B cell (primary cell): Measurements from ENCODE around the gene GINS2. TPM values are rescaled to one million over a fixed set of nuclear protein-coding genes. Genes with fewer than 3 reads are reported as not detected.

Source experiments
- ATAC-seq: fragments of 200-7000 bp; cut with Tn5 transposase; one replicate; pipeline ENCODE4 v1.10.0; 2021; ENCODE audit warnings: low read depth, mild to moderate bottlenecking, moderate number of reproducible peaks, moderate library complexity
- CTCF ChIA-PET: fragments of 350-600 bp; sonication (Branson Sonifier 250); formaldehyde crosslinking; loops from one replicate; lab custom pipeline; 2021; ENCODE audit warnings: antibody characterized with exemption, inconsistent platforms; lab: Charles Lee
- POLR2A ChIA-PET: fragments of 350-600 bp; sonication (Branson Sonifier 250); formaldehyde crosslinking; loops from one replicate; lab custom pipeline; 2021; ENCODE audit warnings: antibody characterized with exemption; lab: Charles Lee
- DNase-seq: peaks from one replicate; pipeline ENCODE4 v3.0.0; 2013
- H2AFZ ChIP-seq: 2 replicates; pipeline ENCODE4 v1.6.1; 2012; ENCODE audit warnings: mild to moderate bottlenecking, low read depth, low read length; ENCODE audit not compliant: insufficient read depth, poor library complexity, severe bottlenecking
- H3K27ac ChIP-seq, 2 donors: 1 replicate in 1 of 2; 2 replicates in 1 of 2; pipeline ENCODE4 v1.5.1; 2012 to 2013; ENCODE audit warnings: low read length in 2 of 2, mild to moderate bottlenecking in 2 of 2, moderate library complexity in 1 of 2
- H3K27me3 ChIP-seq, 4 experiments: fragments of 200-600 bp in 1 of 4; sonication (generic) in 1 of 4; replicated peaks in 1 of 4; 1 replicate in 2 of 4; 2 replicates in 2 of 4; pipeline versions ENCODE4 v1.6.1 to v1.7.0; 2013 to 2016; ENCODE audit warnings: low read length in 3 of 4, mild to moderate bottlenecking in 2 of 4, mixed read lengths in 1 of 4, moderate library complexity in 1 of 4; ENCODE audit not compliant: insufficient read depth in 4 of 4, control insufficient read depth in 3 of 4; ENCODE audit errors: control extremely low read depth in 1 of 4
- H3K36me3 ChIP-seq, 2 experiments: replicated peaks in 1 of 2; 1 replicate in 1 of 2; 2 replicates in 1 of 2; pipeline versions ENCODE4 v1.6.1 to v1.7.1; 2013; ENCODE audit warnings: low read length in 1 of 2; ENCODE audit not compliant: insufficient read depth in 2 of 2, control insufficient read depth in 1 of 2; ENCODE audit errors: control extremely low read depth in 1 of 2, extremely low read depth in 1 of 2
- H3K4me1 ChIP-seq, 2 donors: fragments of 200-600 bp in 1 of 2; sonication (generic) in 1 of 2; 1 replicate in 1 of 2; 2 replicates in 1 of 2; pipeline versions ENCODE4 v1.5.1 to v1.6.1; 2013 to 2017; ENCODE audit warnings: low read length in 2 of 2; ENCODE audit not compliant: control insufficient read depth in 2 of 2, insufficient read depth in 2 of 2
- H3K4me2 ChIP-seq: replicated peaks from 2 replicates; pipeline ENCODE3; 2012; ENCODE audit warnings: mild to moderate bottlenecking, low read depth, low read length; ENCODE audit not compliant: poor library complexity, severe bottlenecking
- H3K4me3 ChIP-seq, 5 experiments: fragments of 200-600 bp in 1 of 5; sonication (generic) in 1 of 5; 1 replicate in 3 of 5; 2 replicates in 2 of 5; pipeline versions ENCODE4 v1.5.1 to v1.7.0; 2011 to 2016; ENCODE audit warnings: low read length in 4 of 5, mild to moderate bottlenecking in 4 of 5, low read depth in 2 of 5, control low read depth in 1 of 5, moderate library complexity in 1 of 5; ENCODE audit not compliant: insufficient read depth in 1 of 5; ENCODE audit errors: control extremely low read depth in 1 of 5, extremely low read depth in 1 of 5
- H3K79me2 ChIP-seq: fragments of 200-600 bp; sonication (generic); one replicate; pipeline ENCODE4 v1.6.0; 2016; ENCODE audit warnings: low read length; ENCODE audit not compliant: control insufficient read depth, insufficient read depth
- H3K9ac ChIP-seq: fragments of 200-600 bp; sonication (generic); 2 replicates; pipeline ENCODE4 v1.6.1; 2017; ENCODE audit warnings: mild to moderate bottlenecking, low read length, moderate library complexity
- H3K9me3 ChIP-seq, 3 donors: one replicate each; pipeline versions ENCODE4 v1.6.1 to v1.7.1; 2013; ENCODE audit warnings: low read length in 2 of 3; ENCODE audit not compliant: control insufficient read depth in 2 of 3, insufficient read depth in 1 of 3; ENCODE audit errors: control extremely low read depth in 1 of 3
- H4K20me1 ChIP-seq: 2 replicates; pipeline ENCODE4 v1.6.0; 2012; ENCODE audit warnings: mild to moderate bottlenecking, low read length; ENCODE audit not compliant: insufficient read depth, control insufficient read depth, poor library complexity, severe bottlenecking
- H3K27ac Mint-ChIP-seq: one replicate; pipeline ENCODE4 v1.8.0; 2021; ENCODE audit warnings: mixed read lengths
- H3K27me3 Mint-ChIP-seq: one replicate; pipeline ENCODE4 v1.8.0; 2021; ENCODE audit warnings: mixed read lengths
- H3K4me1 Mint-ChIP-seq: one replicate; pipeline ENCODE4 v1.8.0; 2021; ENCODE audit warnings: mixed read lengths
- H3K4me3 Mint-ChIP-seq: one replicate; pipeline ENCODE4 v1.8.0; 2021; ENCODE audit warnings: mixed read lengths
- H3K9me3 Mint-ChIP-seq: one replicate; pipeline ENCODE4 v1.8.0; 2022; ENCODE audit warnings: mixed read lengths; ENCODE audit not compliant: insufficient read depth
- EZH2 ChIP-seq: IDR thresholded peaks from 2 replicates; pipeline ENCODE4 v1.6.1; 2012; ENCODE audit warnings: borderline replicate concordance, low read depth, mild to moderate bottlenecking, moderate library complexity, low read length; ENCODE audit not compliant: insufficient read depth, poor library complexity, severe bottlenecking
- WGBS: methylation state at CpG from one replicate; pipeline ENCODE4 v1.1.5; 2013; ENCODE audit warnings: missing lambda C conversion rate; ENCODE audit not compliant: insufficient coverage; 5-methylcytosine and 5-hydroxymethylcytosine counted together
- intact Hi-C: fragments of 100-400 bp; cut with micrococcal nuclease; formaldehyde crosslinking; loops from one replicate; pipeline ENCODE4 v1.10.0; 2022
- polyA plus RNA-seq: library from polyadenylated mRNA; depleted of rRNA; stranded (reverse); fragments of >200 nt; gene quantifications from 2 replicates; pipeline ENCODE4 v1.2.3, GENCODE V29; 2012
- total RNA-seq, 2 donors: library from RNA; stranded (reverse); fragments of 120-200 nt in 1 of 2; gene quantifications; 1 replicate in 1 of 2; 2 replicates in 1 of 2; pipeline versions ENCODE4 v1.2.3 to v1.2.4, GENCODE V29; 2013 to 2022
- TF ChIP-seq, protein P1 (sequence below): fragments of 200-600 bp; IDR thresholded peaks from one replicate; pipeline ENCODE4 v1.8.0; 2022; ENCODE audit warnings: antibody characterized with exemption, mild to moderate bottlenecking

The GINS2 gene
- total and polyA plus RNA-seq, 2 donors (not counting 1 experiment from before 2014, with no cell fraction given) = 0.52 to 4.2 TPM

DNA sequence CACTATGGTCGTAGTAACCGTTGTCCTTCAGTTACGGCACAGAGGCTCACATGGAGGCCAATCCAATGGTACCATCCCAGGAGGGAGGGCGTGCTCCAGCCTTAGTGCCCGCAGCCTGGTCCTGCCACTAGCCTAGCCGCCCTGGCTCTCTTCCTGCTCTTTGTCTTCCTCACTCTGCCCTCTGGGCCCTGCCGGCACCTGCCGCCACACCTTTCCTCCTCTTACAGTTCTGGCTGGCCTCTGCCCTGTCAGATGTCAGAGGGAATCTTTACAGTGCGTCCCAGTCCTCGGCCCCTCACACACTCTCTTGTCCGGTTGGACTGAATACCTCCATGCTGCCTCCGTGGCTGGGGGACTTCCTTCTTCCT, 23.4 kb downstream of the GINS2 start:
- Histone ChIP-seq H3K79me2 (peaks cover 8% of the 10 kb centered on the region), H4K20me1 (peaks cover 52% of the 10 kb centered on the region), H3K27ac (no peak overlapping the region), H2AFZ (no peak overlapping the region), H3K4me1 (no peaks in the 10 kb centered on the region), H3K4me2 (no peak overlapping the region), H3K9me3 (no peaks in the 10 kb centered on the region), H3K9ac (no peak overlapping the region), H3K36me3 (peaks cover 1 to 86% of the 10 kb centered on the region in 2 experiments), H3K4me3 (no peak overlapping the region), H3K27me3 (no peaks in the 10 kb centered on the region)
- ChIA-PET CTCF (no interaction called here), POLR2A (no interaction called here)
- no peak for DNase-seq
- H3K27me3 Mint-ChIP-seq = no peaks in the 10 kb centered on the region
- no peak overlapping the region for H3K27ac Mint-ChIP-seq
- no peak overlapping the region for H3K4me3 Mint-ChIP-seq
- ATAC-seq = no peak
- intact Hi-C loops = no loop called here
- H3K4me1 Mint-ChIP-seq = no peaks in the 10 kb centered on the region
- 96% methylated on average over 12 of the region's 12 CpGs for WGBS
- no peak for TF ChIP-seq EZH2
- TF ChIP-seq, protein P1, sequence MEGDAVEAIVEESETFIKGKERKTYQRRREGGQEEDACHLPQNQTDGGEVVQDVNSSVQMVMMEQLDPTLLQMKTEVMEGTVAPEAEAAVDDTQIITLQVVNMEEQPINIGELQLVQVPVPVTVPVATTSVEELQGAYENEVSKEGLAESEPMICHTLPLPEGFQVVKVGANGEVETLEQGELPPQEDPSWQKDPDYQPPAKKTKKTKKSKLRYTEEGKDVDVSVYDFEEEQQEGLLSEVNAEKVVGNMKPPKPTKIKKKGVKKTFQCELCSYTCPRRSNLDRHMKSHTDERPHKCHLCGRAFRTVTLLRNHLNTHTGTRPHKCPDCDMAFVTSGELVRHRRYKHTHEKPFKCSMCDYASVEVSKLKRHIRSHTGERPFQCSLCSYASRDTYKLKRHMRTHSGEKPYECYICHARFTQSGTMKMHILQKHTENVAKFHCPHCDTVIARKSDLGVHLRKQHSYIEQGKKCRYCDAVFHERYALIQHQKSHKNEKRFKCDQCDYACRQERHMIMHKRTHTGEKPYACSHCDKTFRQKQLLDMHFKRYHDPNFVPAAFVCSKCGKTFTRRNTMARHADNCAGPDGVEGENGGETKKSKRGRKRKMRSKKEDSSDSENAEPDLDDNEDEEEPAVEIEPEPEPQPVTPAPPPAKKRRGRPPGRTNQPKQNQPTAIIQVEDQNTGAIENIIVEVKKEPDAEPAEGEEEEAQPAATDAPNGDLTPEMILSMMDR = no peak
- no peaks in the 10 kb centered on the region for H3K9me3 Mint-ChIP-seq

DNA sequence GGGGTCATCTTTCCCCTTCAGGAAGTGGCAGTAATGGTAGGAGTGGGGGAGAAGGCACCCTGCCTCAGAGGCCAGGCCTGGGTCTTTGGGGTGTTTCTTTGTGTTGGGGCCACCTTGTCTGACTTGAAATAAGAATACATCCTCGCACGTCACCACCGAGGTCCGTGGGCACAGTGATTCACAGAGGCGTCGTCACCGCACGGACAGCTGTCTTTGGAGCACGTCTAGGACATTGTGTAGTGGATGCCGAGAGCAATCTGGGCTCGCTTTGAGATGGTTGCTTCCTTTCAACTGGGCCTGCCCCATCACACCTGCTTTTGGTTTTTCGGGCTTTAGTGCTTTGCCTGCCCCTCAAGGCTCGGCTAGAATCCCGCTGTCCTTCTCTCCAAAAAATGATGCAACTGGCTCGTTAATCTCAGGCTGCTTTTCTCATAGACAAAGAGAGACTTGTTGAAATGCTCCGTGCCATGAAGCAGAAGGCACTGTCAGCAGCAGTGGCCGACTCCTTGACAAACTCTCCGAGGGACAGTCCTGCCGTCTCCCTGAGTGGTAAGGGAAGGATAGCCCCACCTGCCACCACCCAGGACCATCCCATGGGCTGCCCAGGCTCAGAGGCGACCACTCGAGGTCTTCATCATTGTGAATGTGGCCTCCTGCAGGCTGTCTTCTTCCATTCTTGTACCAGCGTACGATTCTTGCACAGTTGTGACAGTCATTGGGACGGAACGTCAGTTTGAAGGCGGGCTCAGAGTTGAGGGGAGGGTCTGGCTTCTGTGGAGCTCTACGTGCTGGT, 24.0 kb downstream of the GINS2 start:
- H3K27ac ChIP-seq = no peak overlapping the region
- peaks cover 52% of the 10 kb centered on the region for H4K20me1 ChIP-seq
- no peak overlapping the region for H2AFZ ChIP-seq
- TF ChIP-seq, protein P1 = no peak
- no peak for TF ChIP-seq EZH2
- Mint-ChIP-seq H3K4me1 (peaks cover 1% of the 10 kb centered on the region), H3K4me3 (no peak overlapping the region), H3K9me3 (no peaks in the 10 kb centered on the region), H3K27ac (peak overlapping the region; percentile 1), H3K27me3 (no peaks in the 10 kb centered on the region)
- ChIA-PET POLR2A (no interaction called here), CTCF (no interaction called here)
- peaks cover 1 to 82% of the 10 kb centered on the region in 2 experiments for H3K36me3 ChIP-seq
- no peak overlapping the region for H3K4me3 ChIP-seq
- DNase-seq (no peak), ATAC-seq (no peak)
- H3K9ac ChIP-seq = no peak overlapping the region
- 99% methylated on average over 26 of the region's 27 CpGs for WGBS
- peaks cover 13% of the 10 kb centered on the region for H3K79me2 ChIP-seq
- no peaks in the 10 kb centered on the region for H3K4me1 ChIP-seq
- intact Hi-C loops = no loop called here
- H3K9me3 ChIP-seq = no peaks in the 10 kb centered on the region
- H3K4me2 ChIP-seq = no peak overlapping the region
- H3K27me3 ChIP-seq = no peaks in the 10 kb centered on the region
